Measurements from ENCODE around the gene CCDC102A. TPM values are rescaled to one million over a fixed set of nuclear protein-coding genes. Genes with fewer than 3 reads are reported as not detected.
A peak's percentile ranks its signal among the peaks of the same experiment; 100 is the strongest.

CCDC102A gene
- total RNA-seq, 1 donor from 2014 or later = 30.6 TPM

DNA sequence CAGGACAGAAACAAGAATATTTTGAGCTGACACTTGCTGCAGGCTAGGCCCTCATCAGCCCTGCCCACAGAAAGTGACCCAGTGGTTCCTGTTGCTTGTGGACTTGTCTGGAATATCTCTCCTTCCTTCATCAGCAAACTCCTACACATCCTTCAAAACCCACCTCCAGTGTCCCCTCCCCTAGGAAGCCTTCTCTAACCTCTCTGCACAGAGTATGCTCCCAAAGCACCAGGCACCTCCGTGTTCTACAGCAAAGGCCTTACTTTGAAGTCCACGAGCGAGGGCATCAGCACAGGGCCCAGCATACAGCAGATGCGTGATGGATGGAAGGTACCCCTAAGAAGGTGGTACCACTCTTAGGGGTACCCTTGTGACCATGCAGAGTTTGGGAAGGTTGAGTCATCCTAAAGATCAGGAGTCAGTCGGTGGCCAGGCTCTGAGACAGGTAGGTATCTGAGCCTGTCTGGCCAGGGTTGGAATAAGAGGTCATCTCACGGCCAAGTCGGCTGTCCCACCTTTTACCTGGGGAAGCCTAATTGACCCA lies 2.0 kb downstream of the CCDC102A start:
- Mint-ChIP-seq H3K9me3 (no peaks in the 10 kb centered on the region), H3K4me3 (peak overlapping the region; percentile 82), H3K4me1 (peaks cover 72% of the 10 kb centered on the region), H3K27me3 (ENCODE audit: low read depth) (peaks cover 19% of the 10 kb centered on the region), H3K27ac (peak overlapping the region; percentile 84), H3K36me3 (peaks cover 9% of the 10 kb centered on the region)
- TF ChIP-seq, protein P1, sequence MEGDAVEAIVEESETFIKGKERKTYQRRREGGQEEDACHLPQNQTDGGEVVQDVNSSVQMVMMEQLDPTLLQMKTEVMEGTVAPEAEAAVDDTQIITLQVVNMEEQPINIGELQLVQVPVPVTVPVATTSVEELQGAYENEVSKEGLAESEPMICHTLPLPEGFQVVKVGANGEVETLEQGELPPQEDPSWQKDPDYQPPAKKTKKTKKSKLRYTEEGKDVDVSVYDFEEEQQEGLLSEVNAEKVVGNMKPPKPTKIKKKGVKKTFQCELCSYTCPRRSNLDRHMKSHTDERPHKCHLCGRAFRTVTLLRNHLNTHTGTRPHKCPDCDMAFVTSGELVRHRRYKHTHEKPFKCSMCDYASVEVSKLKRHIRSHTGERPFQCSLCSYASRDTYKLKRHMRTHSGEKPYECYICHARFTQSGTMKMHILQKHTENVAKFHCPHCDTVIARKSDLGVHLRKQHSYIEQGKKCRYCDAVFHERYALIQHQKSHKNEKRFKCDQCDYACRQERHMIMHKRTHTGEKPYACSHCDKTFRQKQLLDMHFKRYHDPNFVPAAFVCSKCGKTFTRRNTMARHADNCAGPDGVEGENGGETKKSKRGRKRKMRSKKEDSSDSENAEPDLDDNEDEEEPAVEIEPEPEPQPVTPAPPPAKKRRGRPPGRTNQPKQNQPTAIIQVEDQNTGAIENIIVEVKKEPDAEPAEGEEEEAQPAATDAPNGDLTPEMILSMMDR (IDR thresholded peaks at IDR 0.05; ENCODE audit: unreplicated experiment) = no peak
- peak in 1 of 2 experiments; percentile 19 for DNase-seq (ENCODE audit: low spot score in 2 of 2, unreplicated experiment in 2 of 2)

DNA sequence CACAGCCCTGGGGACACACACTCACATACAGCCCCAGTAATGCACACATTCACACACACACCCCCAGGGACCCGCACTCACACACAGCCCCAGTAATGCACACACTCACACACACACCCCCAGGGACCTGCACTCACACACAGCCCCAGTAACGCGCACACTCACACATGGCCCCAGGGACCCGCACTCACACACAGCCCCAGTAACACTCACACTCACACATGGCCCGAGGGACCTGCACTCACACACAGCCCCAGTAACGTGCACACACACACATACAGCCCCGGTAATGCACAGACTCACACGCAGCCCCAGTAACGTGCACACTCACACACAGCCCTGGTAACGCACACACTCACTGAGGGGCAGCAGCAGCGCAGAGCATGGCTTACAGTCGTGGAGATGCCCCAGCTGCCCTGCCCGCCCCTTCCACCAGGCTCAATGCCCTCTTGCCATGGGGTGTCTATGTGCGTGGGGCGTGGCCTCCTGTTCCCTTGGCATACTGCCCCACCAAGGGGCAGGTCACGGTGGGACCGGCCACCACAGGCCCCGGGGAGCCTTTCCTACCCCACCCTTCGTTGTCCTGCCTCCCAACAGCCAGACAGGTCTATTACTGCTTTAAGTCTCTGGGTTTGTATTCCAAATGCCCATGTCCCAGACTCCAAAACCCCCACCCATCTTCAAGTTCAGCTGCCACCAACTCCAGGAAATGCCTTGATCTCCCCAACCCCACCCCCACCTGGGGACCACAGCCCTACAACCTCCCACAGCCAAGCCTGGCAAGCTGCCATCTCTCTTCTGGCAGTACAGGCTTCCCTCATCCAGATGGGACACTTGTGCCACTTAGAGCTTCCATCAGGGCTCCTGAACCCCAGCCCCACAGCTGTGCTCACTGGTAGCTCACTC lies 2.7 kb downstream of the CCDC102A start:
- H3K9me3 Mint-ChIP-seq = no peaks in the 10 kb centered on the region
- H3K4me3 Mint-ChIP-seq = peak overlapping the region; percentile 82
- DNase-seq (ENCODE audit: low spot score in 2 of 2, unreplicated experiment in 2 of 2) = peak in 1 of 2 experiments; percentile 52
- peaks cover 72% of the 10 kb centered on the region for H3K4me1 Mint-ChIP-seq
- TF ChIP-seq, protein P1 (IDR thresholded peaks at IDR 0.05; ENCODE audit: unreplicated experiment) = no peak
- peaks cover 23% of the 10 kb centered on the region for H3K27me3 Mint-ChIP-seq (ENCODE audit: low read depth)
- peak overlapping the region; percentile 84 for H3K27ac Mint-ChIP-seq
- H3K36me3 Mint-ChIP-seq = peaks cover 9% of the 10 kb centered on the region

DNA sequence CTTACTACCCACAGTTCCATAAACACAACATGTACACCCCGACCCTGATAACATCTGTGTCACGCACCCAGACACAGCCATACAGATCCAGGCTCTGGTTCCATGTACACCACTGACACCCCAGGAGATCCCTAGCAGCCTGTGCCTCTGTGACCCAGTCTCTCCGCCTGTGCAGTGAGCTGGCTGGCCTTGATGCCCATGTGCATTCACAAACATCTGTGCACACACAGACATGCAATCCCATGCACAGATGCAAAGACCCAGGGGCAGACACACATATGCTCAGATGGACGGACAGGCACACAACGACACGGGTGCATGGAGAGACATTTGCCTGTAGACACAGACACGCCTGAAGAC lies 4.1 kb downstream of the CCDC102A start:
- Mint-ChIP-seq H3K4me1 (peaks cover 68% of the 10 kb centered on the region), H3K27ac (no peak overlapping the region), H3K9me3 (no peaks in the 10 kb centered on the region), H3K4me3 (peak overlapping the region; percentile 6), H3K36me3 (peaks cover 12% of the 10 kb centered on the region), H3K27me3 (ENCODE audit: low read depth) (peaks cover 26% of the 10 kb centered on the region)
- DNase-seq (ENCODE audit: low spot score in 2 of 2, unreplicated experiment in 2 of 2) = peak in 1 of 2 experiments; percentile 29
- TF ChIP-seq, protein P1 (IDR thresholded peaks at IDR 0.05; ENCODE audit: unreplicated experiment) = no peak

DNA sequence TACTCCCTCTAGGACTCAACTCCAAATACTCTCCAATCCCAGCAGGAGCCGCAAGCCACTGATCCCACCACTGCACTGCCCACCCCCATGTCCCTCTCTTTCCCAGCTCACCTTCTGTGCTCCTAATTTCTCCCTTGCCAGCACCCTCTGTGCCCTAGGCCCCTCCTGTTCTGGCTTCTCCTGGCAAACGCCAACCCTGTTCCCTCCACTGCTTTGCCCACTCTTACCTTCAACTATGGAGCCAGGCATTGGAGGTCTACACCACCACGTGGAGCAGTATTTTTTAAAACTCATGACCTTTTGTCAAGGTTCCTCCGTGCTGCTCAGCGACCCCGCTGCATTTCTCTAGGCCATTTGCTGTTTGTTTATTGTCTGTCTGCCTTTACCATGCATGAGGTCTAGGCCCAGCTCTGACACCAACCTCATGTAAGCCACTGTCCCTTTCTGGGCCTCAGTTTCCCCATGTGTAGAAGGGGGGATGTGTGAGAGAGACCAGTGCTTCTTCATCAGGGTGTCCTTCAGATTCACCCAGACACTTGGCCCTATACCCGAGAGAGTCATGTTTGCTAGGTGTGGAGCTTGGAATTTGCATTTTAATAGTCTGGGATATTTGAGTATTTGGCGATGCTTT lies 4.6 kb downstream of the CCDC102A start:
- Mint-ChIP-seq H3K36me3 (peaks cover 12% of the 10 kb centered on the region), H3K27me3 (ENCODE audit: low read depth) (peaks cover 26% of the 10 kb centered on the region), H3K4me3 (no peak overlapping the region), H3K27ac (no peak overlapping the region), H3K9me3 (no peaks in the 10 kb centered on the region), H3K4me1 (peaks cover 65% of the 10 kb centered on the region)
- no peak for DNase-seq (ENCODE audit: low spot score in 2 of 2, unreplicated experiment in 2 of 2)
- TF ChIP-seq, protein P1 (IDR thresholded peaks at IDR 0.05; ENCODE audit: unreplicated experiment) = no peak

DNA sequence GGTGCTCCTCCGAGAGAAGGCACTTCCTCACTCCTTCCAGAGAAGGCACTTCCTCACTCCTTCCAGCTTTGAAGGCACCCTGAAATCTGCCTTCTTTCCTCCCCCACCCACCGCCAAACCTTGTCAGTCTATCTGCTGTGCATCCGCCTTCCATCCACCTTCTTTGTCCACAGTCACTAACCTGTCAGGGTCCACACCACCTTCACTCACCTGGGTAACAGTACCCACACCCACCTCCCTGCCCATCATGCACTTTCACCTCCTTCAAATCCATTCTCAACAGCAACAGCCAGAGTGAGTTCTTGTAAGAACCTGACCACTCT lies 5.2 kb downstream of the CCDC102A start:
- no peak overlapping the region for H3K4me3 Mint-ChIP-seq
- H3K4me1 Mint-ChIP-seq = peaks cover 65% of the 10 kb centered on the region
- H3K27me3 Mint-ChIP-seq (ENCODE audit: low read depth) = peaks cover 26% of the 10 kb centered on the region

More for the DNA sequence above, 5.2 kb downstream of the CCDC102A start:
- TF ChIP-seq, protein P1 (IDR thresholded peaks at IDR 0.05; ENCODE audit: unreplicated experiment) = no peak
- H3K36me3 Mint-ChIP-seq = peaks cover 12% of the 10 kb centered on the region
- H3K27ac Mint-ChIP-seq = no peak overlapping the region
- no peaks in the 10 kb centered on the region for H3K9me3 Mint-ChIP-seq
- peak in 1 of 2 experiments; percentile 29 for DNase-seq (ENCODE audit: low spot score in 2 of 2, unreplicated experiment in 2 of 2)
